GM12878 (cell line): Measurements from ENCODE around the gene UBASH3B. TPM values are rescaled to one million over a fixed set of nuclear protein-coding genes. Genes with fewer than 3 reads are reported as not detected.

ENCODE experiments used
- ATAC-seq: fragments of 200-7000 bp; cut with Tn5 transposase; 3 replicates; pipeline ENCODE4 v1.9.1; 2020; ENCODE audit warnings: mild to moderate bottlenecking, moderate library complexity
- BruUV-seq: library from RNA; stranded (reverse); fragments of 400-500 nt; replicated peaks from 2 replicates; lab custom pipeline; 2021; lab: Mats Ljungman, UMichigan
- CTCF ChIA-PET: fragments of 300-600 bp; sonication (Branson Sonifier 250); formaldehyde crosslinking; extraction: SDS; loops from one replicate; lab custom pipeline; 2021; ENCODE audit warnings: inconsistent platforms; lab: Yijun Ruan, JAX
- POLR2A ChIA-PET: fragments of 350-600 bp; formaldehyde crosslinking; extraction: SDS; loops from one replicate; lab custom pipeline; 2021; ENCODE audit warnings: inconsistent platforms; lab: Charles Lee
- RAD21 ChIA-PET: fragments of 300-600 bp; sonication (Branson Sonifier 250); formaldehyde crosslinking; loops from one replicate; lab custom pipeline; 2023; ENCODE audit warnings: antibody characterized with exemption; ENCODE audit not compliant: unreplicated experiment; lab: Charles Lee
- SMC1A ChIA-PET: fragments of 300-600 bp; sonication (Branson Sonifier 250); formaldehyde crosslinking; loops from one replicate; lab custom pipeline; 2023; ENCODE audit not compliant: unreplicated experiment, uncharacterized antibody; lab: Charles Lee
- DNase-seq: peaks from one replicate; pipeline ENCODE4 v3.0.0-alpha.2; 2011; ENCODE audit warnings: low read depth, low spot score
- FAIRE-seq: peaks from 3 replicates; lab custom pipeline; 2011; peaks lifted over from hg19 to GRCh38; lab: Jason Lieb, UNC
- H2AFZ ChIP-seq: 2 replicates; pipeline ENCODE4 v1.6.0; 2011; ENCODE audit warnings: low read depth, low read length, control low read depth; ENCODE audit not compliant: control insufficient read depth
- H3K27ac ChIP-seq: 2 replicates; pipeline ENCODE4 v1.5.1; 2011; ENCODE audit warnings: control low read depth; ENCODE audit not compliant: control insufficient read depth, insufficient read depth
- H3K27me3 ChIP-seq, 2 experiments: replicated peaks in 1 of 2; 2 replicates each; pipeline versions ENCODE4 v1.6.0 to v1.6.1; 2011; ENCODE audit warnings: low read length in 1 of 2; ENCODE audit not compliant: control insufficient read depth in 2 of 2, insufficient read depth in 2 of 2
- H3K36me3 ChIP-seq, 2 experiments: 2 replicates each; pipeline ENCODE4 v1.5.1; 2011; ENCODE audit warnings: low read length in 1 of 2; ENCODE audit not compliant: control insufficient read depth in 2 of 2, insufficient read depth in 2 of 2
- H3K4me1 ChIP-seq: 2 replicates; pipeline ENCODE4 v1.6.1; 2011; ENCODE audit warnings: mild to moderate bottlenecking, low read length, moderate library complexity, mixed read lengths; ENCODE audit not compliant: control insufficient read depth, insufficient read depth
- H3K4me2 ChIP-seq: 2 replicates; pipeline ENCODE4 v1.6.0; 2011; ENCODE audit warnings: control low read depth; ENCODE audit not compliant: control insufficient read depth, insufficient read depth
- H3K4me3 ChIP-seq: fragments of 200-600 bp; sonication (generic); 2 replicates; pipeline ENCODE4 v1.5.1; 2016
- H3K79me2 ChIP-seq: 2 replicates; pipeline ENCODE4 v1.6.0; 2011; ENCODE audit warnings: low read length; ENCODE audit not compliant: control insufficient read depth, insufficient read depth
- H3K9ac ChIP-seq: 2 replicates; pipeline ENCODE4 v1.8.0; 2011; ENCODE audit warnings: low read length, control low read depth, mixed read lengths; ENCODE audit not compliant: control insufficient read depth, insufficient read depth
- H3K9me3 ChIP-seq: replicated peaks from 3 replicates; pipeline ENCODE4 v1.5.1; 2011; ENCODE audit warnings: mild to moderate bottlenecking, low read length; ENCODE audit not compliant: control insufficient read depth, insufficient read depth
- H4K20me1 ChIP-seq: 2 replicates; pipeline ENCODE4 v1.6.0; 2011; ENCODE audit not compliant: control insufficient read depth, insufficient read depth
- BACH1 ChIP-seq: fragments of 450-650 bp; IDR thresholded peaks from 2 replicates; pipeline ENCODE4 v1.6.1; 2017; ENCODE audit warnings: mild to moderate bottlenecking, borderline replicate concordance
- CBFB ChIP-seq: IDR thresholded peaks from 2 replicates; pipeline ENCODE4 v1.6.1; 2016; ENCODE audit warnings: antibody characterized with exemption, low read depth
- CREM ChIP-seq: IDR thresholded peaks from 2 replicates; pipeline ENCODE4 v1.6.1; 2014; ENCODE audit warnings: antibody characterized with exemption, low read depth
- EED ChIP-seq: sonication (generic); IDR thresholded peaks from 2 replicates; pipeline ENCODE4 v1.6.1; 2016; ENCODE audit warnings: antibody characterized with exemption, low read depth
- HCFC1 ChIP-seq: fragments of 150-350 bp; IDR thresholded peaks from 2 replicates; pipeline ENCODE4 v1.6.1; 2014; ENCODE audit warnings: low read length
- NFIC ChIP-seq: IDR thresholded peaks from 2 replicates; pipeline ENCODE4 v1.6.1; 2012; ENCODE audit warnings: low read depth, mild to moderate bottlenecking, inconsistent platforms, low read length, moderate library complexity
- NFYA ChIP-seq: IDR thresholded peaks from 2 replicates; pipeline ENCODE4 v1.6.1; 2011; ENCODE audit warnings: low read depth, mild to moderate bottlenecking, low read length, improper control_type of control experiment, borderline replicate concordance
- NFYB ChIP-seq: IDR thresholded peaks from 2 replicates; pipeline ENCODE4 v1.6.1; 2011; ENCODE audit warnings: low read depth, mild to moderate bottlenecking, low read length, improper control_type of control experiment, moderate library complexity; ENCODE audit not compliant: insufficient read depth
- RAD21 ChIP-seq: IDR thresholded peaks from 2 replicates; pipeline ENCODE4 v1.6.1; 2011; ENCODE audit warnings: mild to moderate bottlenecking, low read depth, low read length, moderate library complexity; ENCODE audit not compliant: insufficient read depth
- RB1 ChIP-seq: fragments of 450-650 bp; formaldehyde crosslinking; IDR thresholded peaks from 2 replicates; pipeline ENCODE4 v1.6.1; 2017; ENCODE audit warnings: mild to moderate bottlenecking, borderline replicate concordance
- SMAD5 ChIP-seq: IDR thresholded peaks from 2 replicates; pipeline ENCODE4 v1.6.1; 2016; ENCODE audit warnings: antibody characterized with exemption, low read depth
- STAT3 ChIP-seq: IDR thresholded peaks from 2 replicates; pipeline ENCODE4 v1.6.1; 2011; ENCODE audit warnings: low read depth, low read length, improper control_type of control experiment
- TAF1 ChIP-seq: IDR thresholded peaks from 2 replicates; pipeline ENCODE4 v1.6.1; 2011; ENCODE audit warnings: mild to moderate bottlenecking, low read depth, low read length, borderline replicate concordance
- ZZZ3 ChIP-seq: IDR thresholded peaks from 2 replicates; pipeline ENCODE4 v1.6.1; 2011; ENCODE audit warnings: low read depth; ENCODE audit not compliant: control insufficient read depth, insufficient read length
- WGBS: methylation state at CpG from one replicate; pipeline ENCODE4 v1.1.6; 2016; ENCODE audit warnings: low lambda C conversion rate; ENCODE audit not compliant: insufficient replicate concordance, insufficient coverage; ENCODE audit errors: missing lambda C conversion rate; 5-methylcytosine and 5-hydroxymethylcytosine counted together
- in situ Hi-C: fragments of 300-500 bp; cut with MboI; formaldehyde crosslinking; loops from 9 replicates; pipeline ENCODE4 v1.14.3; 2018; ENCODE audit warnings: mixed read lengths
- intact Hi-C: fragments of 100-400 bp; cut with micrococcal nuclease; formaldehyde crosslinking; loops from one replicate; pipeline ENCODE4 v1.14.2; 2022; ENCODE audit not compliant: unreplicated experiment
- polyA plus RNA-seq, 11 experiments: library from polyadenylated mRNA; depleted of rRNA in 4 of 11; unstranded in 6 of 11; stranded (reverse) in 5 of 11; fragments of >200 nt; fragmentation: Nextera tagmentation in 4 of 11; fragmentation: Illumina TruSeq in 1 of 11; extraction: Ambion mirVana in 4 of 11; extraction: Trizol in 1 of 11; gene quantifications; 1 replicate in 1 of 11; 2 replicates in 10 of 11; pipeline versions ENCODE4 v1.2.1 to v1.2.3, GENCODE V29; 2011 to 2016; ENCODE audit warnings: inconsistent platforms in 2 of 11, missing spikeins in 2 of 11, low read depth in 1 of 11
- total RNA-seq, 4 experiments: library from RNA; depleted of rRNA in 3 of 4; stranded (reverse); fragments of >200 nt in 3 of 4; fragmentation: Illumina TruSeq in 1 of 4; extraction: Trizol in 1 of 4; gene quantifications; 2 replicates each; pipeline versions ENCODE4 v1.2.1 to v1.2.3, GENCODE V29; 2013 to 2021
- TF ChIP-seq, protein P1 (sequence below): IDR thresholded peaks from 2 replicates; pipeline ENCODE4 v1.6.1; 2011; ENCODE audit warnings: mild to moderate bottlenecking, low read depth, low read length, moderate library complexity; ENCODE audit not compliant: insufficient replicate concordance
- TF ChIP-seq, protein P2 (sequence below): fragments of 150-350 bp; IDR thresholded peaks from 2 replicates; pipeline ENCODE4 v1.6.1; 2014; ENCODE audit warnings: mild to moderate bottlenecking, low read depth, low read length
- TF ChIP-seq, protein P3 (sequence below): IDR thresholded peaks from 2 replicates; pipeline ENCODE4 v1.6.1; 2011; ENCODE audit warnings: low read depth, mild to moderate bottlenecking, low read length, moderate library complexity, borderline replicate concordance; ENCODE audit errors: extremely low read depth
- TF ChIP-seq, protein P4 (sequence below): IDR thresholded peaks from 2 replicates; pipeline ENCODE4 v1.6.1; 2012; ENCODE audit warnings: low read length, inconsistent platforms

The UBASH3B gene
- total and polyA plus RNA-seq, 10 of the 15 experiments (the other 5 are each of a cell fraction or from before 2014, with no cell fraction given) = 0.18 to 3.3 (median 0.57) TPM

DNA sequence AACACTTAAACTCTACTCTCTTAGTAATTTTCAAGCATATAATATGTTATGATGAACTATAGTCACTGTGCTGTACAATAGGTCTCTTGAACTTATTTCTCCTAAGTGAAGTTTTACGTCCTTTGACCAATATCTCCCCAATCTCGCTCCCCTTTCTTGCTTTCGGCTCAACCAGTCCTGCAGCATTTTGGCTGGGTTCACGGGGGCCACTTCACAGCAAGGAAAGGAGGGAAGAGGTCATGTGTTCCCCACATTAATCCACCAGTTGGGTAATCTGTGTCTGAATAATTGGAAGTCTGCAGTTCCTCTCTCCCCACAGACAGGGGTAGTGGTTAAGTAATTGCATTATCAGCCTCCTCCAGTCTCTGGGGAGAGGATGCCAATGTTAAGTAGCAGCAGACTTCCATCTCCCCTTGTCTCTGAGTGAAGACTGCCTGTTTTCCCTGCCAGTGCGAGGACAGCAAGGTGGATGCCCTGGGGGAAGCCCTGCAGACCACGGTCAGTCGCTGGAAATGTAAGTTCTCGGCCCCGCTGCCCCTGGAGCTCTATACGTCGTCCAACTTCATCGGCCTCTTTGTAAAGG, 123.6 kb downstream of the UBASH3B start (continued):
- TF ChIP-seq NFIC = no peak
- TF ChIP-seq, protein P1, sequence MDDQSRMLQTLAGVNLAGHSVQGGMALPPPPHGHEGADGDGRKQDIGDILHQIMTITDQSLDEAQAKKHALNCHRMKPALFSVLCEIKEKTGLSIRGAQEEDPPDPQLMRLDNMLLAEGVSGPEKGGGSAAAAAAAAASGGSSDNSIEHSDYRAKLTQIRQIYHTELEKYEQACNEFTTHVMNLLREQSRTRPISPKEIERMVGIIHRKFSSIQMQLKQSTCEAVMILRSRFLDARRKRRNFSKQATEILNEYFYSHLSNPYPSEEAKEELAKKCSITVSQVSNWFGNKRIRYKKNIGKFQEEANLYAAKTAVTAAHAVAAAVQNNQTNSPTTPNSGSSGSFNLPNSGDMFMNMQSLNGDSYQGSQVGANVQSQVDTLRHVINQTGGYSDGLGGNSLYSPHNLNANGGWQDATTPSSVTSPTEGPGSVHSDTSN = no peak
- no peak for TF ChIP-seq HCFC1
- TF ChIP-seq, protein P2, sequence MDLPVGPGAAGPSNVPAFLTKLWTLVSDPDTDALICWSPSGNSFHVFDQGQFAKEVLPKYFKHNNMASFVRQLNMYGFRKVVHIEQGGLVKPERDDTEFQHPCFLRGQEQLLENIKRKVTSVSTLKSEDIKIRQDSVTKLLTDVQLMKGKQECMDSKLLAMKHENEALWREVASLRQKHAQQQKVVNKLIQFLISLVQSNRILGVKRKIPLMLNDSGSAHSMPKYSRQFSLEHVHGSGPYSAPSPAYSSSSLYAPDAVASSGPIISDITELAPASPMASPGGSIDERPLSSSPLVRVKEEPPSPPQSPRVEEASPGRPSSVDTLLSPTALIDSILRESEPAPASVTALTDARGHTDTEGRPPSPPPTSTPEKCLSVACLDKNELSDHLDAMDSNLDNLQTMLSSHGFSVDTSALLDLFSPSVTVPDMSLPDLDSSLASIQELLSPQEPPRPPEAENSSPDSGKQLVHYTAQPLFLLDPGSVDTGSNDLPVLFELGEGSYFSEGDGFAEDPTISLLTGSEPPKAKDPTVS = no peak
- TF ChIP-seq TAF1 = no peak

DNA sequence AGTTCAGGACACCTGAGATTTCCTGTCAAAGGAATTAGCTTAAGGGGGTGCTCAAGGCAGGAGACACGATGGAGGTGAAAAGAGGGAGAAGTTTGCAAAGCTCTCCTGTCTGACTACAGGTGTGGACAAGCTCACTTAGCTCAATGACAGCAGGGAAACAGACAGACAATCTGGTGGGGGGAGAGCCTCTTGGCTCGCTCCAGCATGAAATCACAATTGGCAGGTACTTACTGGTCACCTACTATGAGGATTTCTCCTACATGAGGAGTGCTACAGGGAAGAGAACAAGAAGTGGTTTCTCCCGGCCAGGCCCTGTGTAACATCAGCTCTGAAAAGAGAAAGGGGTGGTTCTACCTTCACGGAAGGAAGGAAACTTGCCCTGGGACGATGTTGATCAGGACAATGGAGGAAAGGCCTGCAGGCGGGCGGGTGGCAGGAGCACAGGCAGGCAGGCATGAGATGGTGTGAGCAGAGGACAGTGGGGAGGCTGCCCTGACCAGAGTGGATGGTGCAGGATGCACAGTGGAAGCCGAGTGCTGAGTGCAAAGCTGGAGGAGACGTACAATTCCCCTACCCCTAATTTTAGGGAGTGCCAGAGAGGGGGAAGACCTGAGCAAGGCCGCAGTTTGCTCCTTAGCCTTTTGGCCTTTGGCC, 124.9 kb downstream of the UBASH3B start:
- WGBS = 28% methylated on average over 10 of the region's 10 CpGs
- ChIA-PET CTCF (interaction anchor here (0.6 to 7.5 kb wide), 24 partner anchors 10 to 325 kb away, joined by 3 to 78 read pairs (median 6); partner anchors contain the start of gene UBASH3B), RAD21 (interaction anchor here (0.5 to 1.5 kb wide), 9 partner anchors 9 to 840 kb away, joined by 3 to 8 read pairs (median 4); no protein-coding TSS in a partner anchor), SMC1A (interaction anchor here (0.9 to 3.8 kb wide), 8 partner anchors 9 to 202 kb away, joined by 3 to 28 read pairs (median 8); no protein-coding TSS in a partner anchor), POLR2A (interaction anchor here (2.0 kb wide), 1 partner anchor 72 kb away, joined by 4 read pairs; no protein-coding TSS in a partner anchor)
- Histone ChIP-seq H3K27me3 (no peaks in the 10 kb centered on the region; a peak in 1 of 4 replicates), H3K9me3 (no peaks in the 10 kb centered on the region), H3K4me3 (no peak overlapping the region), H2AFZ (no peak overlapping the region), H3K36me3 (no peaks in the 10 kb centered on the region), H3K79me2 (no peaks in the 10 kb centered on the region), H4K20me1 (no peaks in the 10 kb centered on the region), H3K4me1 (no peaks in the 10 kb centered on the region), H3K9ac (no peak overlapping the region), H3K27ac (no peak overlapping the region), H3K4me2 (no peak overlapping the region)
- in situ Hi-C loops (loop anchor here (5.0 kb wide), 2 partner anchors 148 to 198 kb away; no protein-coding TSS in a partner anchor), intact Hi-C loops (loop anchor here (5.0 kb wide), 1 partner anchor 242 kb away; no protein-coding TSS in a partner anchor)
- no peak for FAIRE-seq
- DNase-seq = no peak
- BruUV-seq = no TSS peak
- no peak for ATAC-seq
- TF ChIP-seq ZZZ3 (no peak), BACH1 (no peak), RB1 (no peak), RAD21 (no peak), STAT3 (no peak), EED (no peak), CREM (no peak), NFYB (no peak), NFYA (no peak), CBFB (no peak), SMAD5 (no peak)
- TF ChIP-seq, protein P3, sequence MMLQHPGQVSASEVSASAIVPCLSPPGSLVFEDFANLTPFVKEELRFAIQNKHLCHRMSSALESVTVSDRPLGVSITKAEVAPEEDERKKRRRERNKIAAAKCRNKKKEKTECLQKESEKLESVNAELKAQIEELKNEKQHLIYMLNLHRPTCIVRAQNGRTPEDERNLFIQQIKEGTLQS = no peak
- TF ChIP-seq, protein P4, sequence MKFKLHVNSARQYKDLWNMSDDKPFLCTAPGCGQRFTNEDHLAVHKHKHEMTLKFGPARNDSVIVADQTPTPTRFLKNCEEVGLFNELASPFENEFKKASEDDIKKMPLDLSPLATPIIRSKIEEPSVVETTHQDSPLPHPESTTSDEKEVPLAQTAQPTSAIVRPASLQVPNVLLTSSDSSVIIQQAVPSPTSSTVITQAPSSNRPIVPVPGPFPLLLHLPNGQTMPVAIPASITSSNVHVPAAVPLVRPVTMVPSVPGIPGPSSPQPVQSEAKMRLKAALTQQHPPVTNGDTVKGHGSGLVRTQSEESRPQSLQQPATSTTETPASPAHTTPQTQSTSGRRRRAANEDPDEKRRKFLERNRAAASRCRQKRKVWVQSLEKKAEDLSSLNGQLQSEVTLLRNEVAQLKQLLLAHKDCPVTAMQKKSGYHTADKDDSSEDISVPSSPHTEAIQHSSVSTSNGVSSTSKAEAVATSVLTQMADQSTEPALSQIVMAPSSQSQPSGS = no peak
